Epithelial cell of proximal tubule (primary cell): ENCODE data around the gene C15orf39. TPM values are rescaled to one million over a fixed set of nuclear protein-coding genes. Genes with fewer than 3 reads are reported as not detected.

Source experiments
- DNase-seq: peaks from one replicate; pipeline ENCODE4 v3.0.0-alpha.2; 2011; ENCODE audit warnings: low read depth
- H3K4me3 ChIP-seq: 2 replicates; pipeline ENCODE4 v1.5.1; 2011; ENCODE audit warnings: low read depth, mild to moderate bottlenecking, low read length
- CTCF ChIP-seq: conservative IDR thresholded peaks from 2 replicates; pipeline ENCODE4 v1.5.1; 2012; ENCODE audit warnings: low read depth, mild to moderate bottlenecking, low read length
- total RNA-seq: library from RNA; depleted of rRNA; stranded (reverse); fragments of >200 nt; gene quantifications from 2 replicates; pipeline ENCODE4 v1.2.3, GENCODE V29; 2015

The C15orf39 gene
- total RNA-seq, 1 donor from 2014 or later, result 9.6 TPM

DNA sequence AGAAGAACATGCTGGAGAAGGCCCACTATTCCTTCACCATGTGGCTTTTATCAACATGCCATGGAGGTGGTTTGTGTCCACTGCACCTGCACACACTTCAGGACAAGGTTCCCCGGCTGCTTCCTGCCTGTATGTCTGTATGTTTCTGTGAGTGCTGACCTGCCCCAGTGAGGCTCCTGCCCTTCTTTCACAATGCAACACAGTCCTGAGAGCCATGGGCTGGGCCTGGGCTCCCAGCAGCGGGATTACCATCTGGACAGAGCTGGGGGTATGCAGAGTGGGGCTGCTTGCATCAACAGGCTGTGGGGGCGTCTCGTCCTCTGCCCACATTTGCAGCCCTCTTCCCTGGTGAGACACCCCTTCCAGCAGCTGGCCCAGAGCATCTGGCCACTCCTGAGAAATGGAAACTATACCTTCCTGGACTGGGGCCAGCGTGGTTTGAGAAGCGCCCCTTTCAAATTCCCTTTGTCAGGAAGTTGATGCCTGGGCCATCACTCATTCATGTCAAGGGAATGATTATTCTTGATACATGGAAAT, 29.3 kb upstream of the C15orf39 start:
- no peak overlapping the region for H3K4me3 ChIP-seq
- no peak for TF ChIP-seq CTCF
- DNase-seq, result no peak

DNA sequence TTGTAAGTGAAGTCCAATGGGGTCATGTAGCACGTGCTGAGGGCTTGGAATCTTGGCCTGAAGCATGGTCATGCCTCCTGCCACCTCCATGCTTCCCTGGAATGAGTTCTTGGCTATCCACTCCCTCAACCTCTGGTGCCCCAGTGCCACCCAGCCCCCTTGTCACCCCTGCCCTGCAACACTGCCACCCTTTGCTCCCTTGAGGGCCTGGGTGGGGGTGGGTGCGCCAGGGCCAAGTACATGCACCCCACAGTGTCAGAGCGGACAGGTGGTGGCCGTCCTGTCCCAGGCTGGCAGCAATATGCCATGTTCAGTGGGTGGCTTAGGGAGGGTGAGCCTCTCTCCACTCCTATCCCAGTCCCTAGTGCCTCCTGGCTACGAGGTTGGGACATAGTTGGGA, 27.6 kb upstream of the C15orf39 start:
- no peak for DNase-seq
- TF ChIP-seq CTCF, result no peak
- no peak overlapping the region for H3K4me3 ChIP-seq

DNA sequence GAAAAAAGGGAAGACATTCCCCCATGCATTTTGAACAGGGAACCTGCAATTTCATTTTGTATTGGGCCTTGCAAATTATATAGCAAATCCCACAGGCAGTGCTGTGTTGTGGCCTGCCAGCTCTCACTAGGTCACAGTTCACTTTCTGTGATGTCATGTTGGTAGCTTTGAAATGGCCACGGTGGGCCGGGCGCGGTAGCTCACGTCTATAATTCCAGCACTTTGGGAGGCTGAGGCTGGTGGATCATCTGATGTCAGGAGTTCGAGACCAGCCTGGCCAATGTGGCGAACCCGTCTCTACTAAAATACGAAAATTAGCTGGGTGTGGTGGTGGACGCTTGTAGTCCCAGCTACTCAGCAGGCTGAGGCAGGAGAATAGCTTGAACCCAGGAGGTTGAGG, 27.0 kb upstream of the C15orf39 start:
- H3K4me3 ChIP-seq, result no peak overlapping the region
- TF ChIP-seq CTCF, result no peak
- DNase-seq, result no peak

- no peak overlapping the region for H3K4me3 ChIP-seq
- DNase-seq, result no peak
- TF ChIP-seq CTCF, result no peak
Measured at GRCh38 chr15:75176396-75176761, 25.3 kb upstream of the C15orf39 start.

DNA sequence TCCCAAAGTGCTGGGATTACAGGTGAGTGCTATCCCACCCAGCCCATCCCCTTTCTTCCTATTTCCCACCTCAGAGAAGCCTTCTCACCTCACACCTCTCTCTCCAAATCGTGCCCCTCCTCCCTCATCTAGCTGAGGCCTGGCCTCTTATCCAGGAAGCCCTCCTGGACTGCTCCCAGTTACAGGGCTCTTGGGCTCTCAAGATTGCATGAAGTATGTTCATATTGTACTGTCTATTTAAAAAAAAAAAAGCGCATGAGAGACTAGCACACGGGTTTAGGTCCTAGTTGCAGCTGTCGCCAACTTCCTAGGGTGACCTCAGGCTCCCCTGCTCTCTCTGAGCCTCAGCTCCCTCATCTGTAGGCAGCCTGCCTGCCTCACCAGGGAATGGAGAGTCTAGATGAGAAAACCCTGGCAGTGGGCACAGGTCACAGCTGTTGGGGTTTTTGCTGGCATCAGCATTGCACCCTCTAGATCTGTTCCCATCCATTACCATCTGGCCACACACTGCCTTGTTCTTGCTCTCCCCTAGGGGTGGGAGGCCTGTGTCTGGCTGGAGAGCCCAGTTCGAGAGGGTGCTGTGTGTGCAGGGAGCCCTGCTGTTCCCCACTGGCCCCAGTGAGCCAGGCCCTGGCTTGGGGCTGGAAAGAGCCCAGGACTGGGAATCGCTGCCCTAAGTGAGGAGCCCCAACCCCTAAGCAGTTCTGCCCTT, 24.2 kb upstream of the C15orf39 start:
- TF ChIP-seq CTCF, result no peak
- DNase-seq, result no peak

GRCh38 chr15:75178171-75178937, 23.3 kb upstream of the C15orf39 start:
- H3K4me3 ChIP-seq, result no peak overlapping the region
- no peak for DNase-seq
- TF ChIP-seq CTCF, result no peak

More for the DNA sequence above, 24.2 kb upstream of the C15orf39 start:
- no peak overlapping the region for H3K4me3 ChIP-seq
